ENCODE results near the gene A2M. TPM values are rescaled to one million over a fixed set of nuclear protein-coding genes. Genes with fewer than 3 reads are reported as not detected.

The A2M gene
- total RNA-seq, 1 experiment from 2014 or later, result not detected

DNA sequence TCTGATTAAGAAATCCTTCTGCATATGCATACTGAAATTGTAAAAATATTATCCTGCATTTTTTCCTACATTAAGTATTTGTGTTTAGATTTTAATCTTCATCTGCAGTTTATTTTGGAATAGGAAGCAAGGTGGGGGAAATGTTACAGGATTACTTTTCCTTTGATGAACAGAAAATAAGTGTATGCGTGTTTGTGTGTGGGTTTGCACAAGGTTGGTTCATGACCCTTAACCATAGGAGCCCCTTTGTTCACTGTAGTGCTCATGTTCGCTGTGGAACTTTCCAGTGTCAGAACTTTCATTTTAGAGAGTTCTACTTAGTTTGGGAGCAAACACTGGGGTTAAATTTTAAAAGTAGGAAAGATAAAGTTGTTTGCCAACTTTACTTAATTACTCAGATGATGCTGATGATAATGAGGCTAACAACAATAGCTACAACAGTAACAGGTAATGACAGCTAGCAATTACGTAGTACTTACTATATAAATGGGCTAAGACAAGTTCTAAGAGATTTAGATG lies 6.4 kb upstream of the A2M start:
- H3K4me1 ChIP-seq (replicated peaks; ENCODE audit: insufficient read depth), result no peaks in the 10 kb centered on the region
- no peaks in the 10 kb centered on the region for H3K79me2 ChIP-seq (ENCODE audit: low read depth)
- intact Hi-C loops (cut with micrococcal nuclease; ENCODE audit: unreplicated experiment), result no loop called here
- H3K27me3 ChIP-seq (ENCODE audit: insufficient read depth, low read depth), result peaks cover 18% of the 10 kb centered on the region
- no peaks in the 10 kb centered on the region for H4K20me1 ChIP-seq (ENCODE audit: insufficient read depth)
- no peak for TF ChIP-seq EZH2 (IDR thresholded peaks at IDR 0.05; ENCODE audit: low read depth)
- no peak for TF ChIP-seq CTCF (conservative IDR thresholded peaks at IDR 0.05)
- ChIA-PET CTCF (no interaction called here), POLR2A (ENCODE audit: unreplicated experiment) (no interaction called here)
- no peak for DNase-seq
- H3F3A ChIP-seq (ENCODE audit: insufficient read depth, low read depth), result no peaks in the 10 kb centered on the region
- H2AFZ ChIP-seq, result no peak overlapping the region
- H3K9me2 ChIP-seq (ENCODE audit: insufficient read depth), result no peaks in the 10 kb centered on the region
- no peak overlapping the region for H3K4me2 ChIP-seq
- no TSS peak for BruUV-seq (replicated peaks)
- H3K36me3 ChIP-seq (ENCODE audit: low read depth), result no peaks in the 10 kb centered on the region
- no peak overlapping the region for H3K27ac ChIP-seq
- H3K9me3 ChIP-seq (ENCODE audit: insufficient read depth, low read depth), result no peaks in the 10 kb centered on the region; the same call in 1 of the 2 replicates
- no peak overlapping the region for H3K4me3 ChIP-seq

- Histone ChIP-seq H4K20me1 (ENCODE audit: insufficient read depth) (no peaks in the 10 kb centered on the region), H3F3A (ENCODE audit: insufficient read depth, low read depth) (no peaks in the 10 kb centered on the region), H3K27ac (no peak overlapping the region), H3K36me3 (ENCODE audit: low read depth) (no peaks in the 10 kb centered on the region), H3K9me2 (ENCODE audit: insufficient read depth) (no peaks in the 10 kb centered on the region), H3K4me2 (no peak overlapping the region), H3K79me2 (ENCODE audit: low read depth) (no peaks in the 10 kb centered on the region), H3K9me3 (ENCODE audit: insufficient read depth, low read depth) (no peaks in the 10 kb centered on the region; the same call in 1 of the 2 replicates), H3K27me3 (ENCODE audit: insufficient read depth, low read depth) (peaks cover 8% of the 10 kb centered on the region; the same call in 1 of the 2 replicates), H3K4me1 (replicated peaks; ENCODE audit: insufficient read depth) (no peaks in the 10 kb centered on the region), H3K4me3 (no peak overlapping the region), H2AFZ (no peak overlapping the region)
- ChIA-PET CTCF (no interaction called here), POLR2A (ENCODE audit: unreplicated experiment) (interaction anchor here (0.7 kb wide), 1 partner anchor 45 kb away, joined by 4 read pairs; no protein-coding TSS in a partner anchor)
- DNase-seq, result no peak
- intact Hi-C loops (cut with micrococcal nuclease; ENCODE audit: unreplicated experiment), result no loop called here
- TF ChIP-seq EZH2 (IDR thresholded peaks at IDR 0.05; ENCODE audit: low read depth) (no peak), CTCF (conservative IDR thresholded peaks at IDR 0.05) (no peak)
- no TSS peak for BruUV-seq (replicated peaks)
Measured at GRCh38 chr12:9120487-9121184, 4.9 kb upstream of the A2M start.

GRCh38 chr12:9118158-9118557 lies 2.4 kb upstream of the A2M start:
- intact Hi-C loops (cut with micrococcal nuclease; ENCODE audit: unreplicated experiment), result no loop called here
- CTCF ChIA-PET, result no interaction called here
- Histone ChIP-seq H3K36me3 (ENCODE audit: low read depth) (no peaks in the 10 kb centered on the region), H4K20me1 (ENCODE audit: insufficient read depth) (no peaks in the 10 kb centered on the region), H3F3A (ENCODE audit: insufficient read depth, low read depth) (no peaks in the 10 kb centered on the region), H3K9me2 (ENCODE audit: insufficient read depth) (no peaks in the 10 kb centered on the region), H3K9me3 (ENCODE audit: insufficient read depth, low read depth) (no peaks in the 10 kb centered on the region; the same call in 1 of the 2 replicates), H3K27ac (no peak overlapping the region), H3K4me2 (no peak overlapping the region), H3K27me3 (ENCODE audit: insufficient read depth, low read depth) (peaks cover 6% of the 10 kb centered on the region; the same call in 1 of the 2 replicates), H3K4me3 (no peak overlapping the region), H3K4me1 (replicated peaks; ENCODE audit: insufficient read depth) (no peaks in the 10 kb centered on the region), H2AFZ (no peak overlapping the region), H3K79me2 (ENCODE audit: low read depth) (no peaks in the 10 kb centered on the region)
- DNase-seq, result no peak
- TF ChIP-seq CTCF (conservative IDR thresholded peaks at IDR 0.05), result no peak
- TF ChIP-seq EZH2 (IDR thresholded peaks at IDR 0.05; ENCODE audit: low read depth), result no peak
- BruUV-seq (replicated peaks), result no TSS peak
- POLR2A ChIA-PET (ENCODE audit: unreplicated experiment), result interaction anchor here (0.5 kb wide), 1 partner anchor 569 kb away, joined by 5 read pairs; no protein-coding TSS in a partner anchor

Measured in PC-9 (cell line).